Endothelial cell (in vitro differentiated cells): ENCODE data around the gene MAPKAP1. TPM values are rescaled to one million over a fixed set of nuclear protein-coding genes. Genes with fewer than 3 reads are reported as not detected.

ENCODE experiments used
- DNase-seq: peaks from one replicate; pipeline ENCODE4 v3.0.0; 2021; ENCODE audit warnings: low spot score
- H3K27ac Mint-ChIP-seq: one replicate; pipeline ENCODE4 v1.8.0; 2021; ENCODE audit warnings: mixed read lengths, inconsistent platforms; ENCODE audit not compliant: unreplicated experiment
- H3K27me3 Mint-ChIP-seq: one replicate; pipeline ENCODE4 v1.8.0; 2021; ENCODE audit warnings: mild to moderate bottlenecking, moderate library complexity, mixed read lengths, inconsistent platforms; ENCODE audit not compliant: unreplicated experiment
- H3K36me3 Mint-ChIP-seq: one replicate; pipeline ENCODE4 v1.8.0; 2021; ENCODE audit warnings: mild to moderate bottlenecking, low read depth, mixed read lengths, inconsistent platforms; ENCODE audit not compliant: unreplicated experiment
- H3K4me1 Mint-ChIP-seq: one replicate; pipeline ENCODE4 v1.8.0; 2021; ENCODE audit warnings: mild to moderate bottlenecking, mixed read lengths, inconsistent platforms; ENCODE audit not compliant: unreplicated experiment
- H3K4me3 Mint-ChIP-seq: one replicate; pipeline ENCODE4 v1.8.0; 2021; ENCODE audit warnings: mild to moderate bottlenecking, mixed read lengths, inconsistent platforms; ENCODE audit not compliant: unreplicated experiment
- H3K9me3 Mint-ChIP-seq: one replicate; pipeline ENCODE4 v1.8.0; 2021; ENCODE audit warnings: mixed read lengths, inconsistent platforms; ENCODE audit not compliant: unreplicated experiment
- total RNA-seq: library from RNA; stranded (reverse); fragmentation: NEBNext Ultra II Directional; extraction: Animal tissue kit (Norgen Biotek cat#: 25700); gene quantifications from one replicate; pipeline ENCODE4 v1.2.1, GENCODE V29; 2021; ENCODE audit not compliant: unreplicated experiment
- TF ChIP-seq, protein P1 (sequence below): fragments of 200-600 bp; sonication (generic); IDR thresholded peaks from one replicate; pipeline ENCODE4 v1.5.0; 2021; ENCODE audit warnings: antibody characterized with exemption; ENCODE audit not compliant: unreplicated experiment

The MAPKAP1 gene
- total RNA-seq, 1 donor from 2014 or later = 74.6 TPM

DNA sequence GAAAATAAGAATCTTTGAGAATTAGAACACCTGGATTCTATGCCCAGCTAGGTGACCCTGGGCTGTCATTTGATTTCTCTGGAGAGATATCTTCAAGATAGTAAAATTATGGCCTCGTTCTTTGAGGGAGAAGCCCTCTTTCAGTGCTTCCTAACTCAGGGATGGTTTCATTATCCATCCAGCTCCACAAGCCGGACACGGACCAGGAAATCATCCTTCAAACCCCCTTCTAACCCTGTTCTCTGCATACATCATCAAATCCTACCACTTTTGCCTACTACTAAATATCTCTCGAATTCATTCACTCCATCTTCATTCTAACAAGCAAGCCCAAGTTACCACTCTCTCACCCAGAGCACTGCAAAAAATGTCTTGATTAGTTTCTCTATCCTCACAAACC lies 57.2 kb downstream of the MAPKAP1 start:
- TF ChIP-seq, protein P1, sequence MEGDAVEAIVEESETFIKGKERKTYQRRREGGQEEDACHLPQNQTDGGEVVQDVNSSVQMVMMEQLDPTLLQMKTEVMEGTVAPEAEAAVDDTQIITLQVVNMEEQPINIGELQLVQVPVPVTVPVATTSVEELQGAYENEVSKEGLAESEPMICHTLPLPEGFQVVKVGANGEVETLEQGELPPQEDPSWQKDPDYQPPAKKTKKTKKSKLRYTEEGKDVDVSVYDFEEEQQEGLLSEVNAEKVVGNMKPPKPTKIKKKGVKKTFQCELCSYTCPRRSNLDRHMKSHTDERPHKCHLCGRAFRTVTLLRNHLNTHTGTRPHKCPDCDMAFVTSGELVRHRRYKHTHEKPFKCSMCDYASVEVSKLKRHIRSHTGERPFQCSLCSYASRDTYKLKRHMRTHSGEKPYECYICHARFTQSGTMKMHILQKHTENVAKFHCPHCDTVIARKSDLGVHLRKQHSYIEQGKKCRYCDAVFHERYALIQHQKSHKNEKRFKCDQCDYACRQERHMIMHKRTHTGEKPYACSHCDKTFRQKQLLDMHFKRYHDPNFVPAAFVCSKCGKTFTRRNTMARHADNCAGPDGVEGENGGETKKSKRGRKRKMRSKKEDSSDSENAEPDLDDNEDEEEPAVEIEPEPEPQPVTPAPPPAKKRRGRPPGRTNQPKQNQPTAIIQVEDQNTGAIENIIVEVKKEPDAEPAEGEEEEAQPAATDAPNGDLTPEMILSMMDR = no peak
- Mint-ChIP-seq H3K9me3 (no peaks in the 10 kb centered on the region), H3K4me3 (no peak overlapping the region), H3K27me3 (peaks cover 2% of the 10 kb centered on the region), H3K4me1 (peaks cover 35% of the 10 kb centered on the region), H3K36me3 (no peaks in the 10 kb centered on the region), H3K27ac (peak overlapping the region; percentile 65)
- no peak for DNase-seq

DNA sequence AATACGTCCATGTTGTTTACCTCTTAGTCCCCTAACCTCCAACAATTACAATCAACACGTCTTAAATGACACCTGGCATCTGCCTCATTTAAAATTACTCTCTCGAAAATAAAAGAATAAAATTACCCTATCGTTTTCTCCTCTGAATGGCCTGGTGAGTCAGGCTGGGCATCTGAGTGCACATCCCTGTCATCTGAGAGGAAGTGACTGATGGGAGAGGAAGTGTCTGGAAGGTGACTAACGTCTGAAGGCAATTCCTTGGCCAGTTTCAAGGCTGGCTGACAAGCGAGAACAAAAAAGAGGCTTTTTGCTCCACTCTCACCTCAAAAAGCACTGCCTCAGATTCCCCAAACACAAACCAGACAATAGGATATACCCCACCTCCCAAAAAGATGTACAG lies 57.7 kb downstream of the MAPKAP1 start:
- H3K4me3 Mint-ChIP-seq = no peak overlapping the region
- peak overlapping the region; percentile 61 for H3K27ac Mint-ChIP-seq
- H3K36me3 Mint-ChIP-seq = no peaks in the 10 kb centered on the region
- H3K4me1 Mint-ChIP-seq = peaks cover 32% of the 10 kb centered on the region
- no peaks in the 10 kb centered on the region for H3K9me3 Mint-ChIP-seq
- peaks cover 2% of the 10 kb centered on the region for H3K27me3 Mint-ChIP-seq
- TF ChIP-seq, protein P1 = no peak
- no peak for DNase-seq

DNA sequence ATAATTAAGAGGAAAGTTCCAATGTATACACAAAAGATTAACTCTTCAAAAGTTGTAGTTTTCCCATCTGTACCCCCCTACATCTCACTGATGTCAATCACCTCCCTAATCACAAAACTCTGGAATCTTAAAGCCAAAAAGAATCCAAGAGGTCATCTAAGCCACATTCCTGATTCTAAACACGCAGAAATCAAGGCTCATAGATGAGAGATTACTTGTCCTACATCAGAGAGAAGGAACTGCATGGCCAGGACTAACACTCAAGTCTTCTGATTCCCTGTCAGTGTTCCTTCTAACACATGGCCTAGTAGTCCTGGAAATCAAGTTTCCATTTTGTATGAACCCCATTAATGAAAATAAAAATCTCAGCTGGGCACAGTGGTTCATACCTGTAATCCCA lies 58.7 kb downstream of the MAPKAP1 start:
- H3K9me3 Mint-ChIP-seq = no peaks in the 10 kb centered on the region
- H3K4me3 Mint-ChIP-seq = no peak overlapping the region
- TF ChIP-seq, protein P1 = no peak
- no peak overlapping the region for H3K27ac Mint-ChIP-seq
- H3K4me1 Mint-ChIP-seq = peaks cover 26% of the 10 kb centered on the region
- DNase-seq = no peak
- peaks cover 2% of the 10 kb centered on the region for H3K27me3 Mint-ChIP-seq
- H3K36me3 Mint-ChIP-seq = no peaks in the 10 kb centered on the region

DNA sequence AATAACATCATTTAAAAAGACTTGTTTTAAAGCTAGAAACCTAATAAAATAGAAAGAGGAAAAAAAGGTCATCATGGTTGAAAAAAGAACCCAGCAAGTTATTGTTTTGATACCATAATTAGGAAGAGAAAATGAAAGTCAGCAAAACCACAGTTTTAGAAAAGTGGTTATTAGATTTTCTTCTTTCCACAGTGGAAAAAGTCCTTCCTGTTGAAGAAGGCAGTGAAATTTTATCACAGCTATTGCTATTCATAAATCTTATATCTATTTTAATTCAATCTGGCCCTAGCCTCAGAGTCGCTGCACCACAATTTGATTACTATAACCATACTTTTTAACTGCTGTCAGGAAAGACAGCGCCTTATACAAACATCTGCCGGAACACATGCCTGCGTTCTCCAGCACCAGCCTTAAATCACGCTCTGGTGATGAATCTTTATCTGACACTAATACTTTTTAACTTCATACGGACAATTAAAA lies 60.3 kb downstream of the MAPKAP1 start:
- DNase-seq = no peak
- Mint-ChIP-seq H3K4me3 (no peak overlapping the region), H3K4me1 (peaks cover 19% of the 10 kb centered on the region)

DNA sequence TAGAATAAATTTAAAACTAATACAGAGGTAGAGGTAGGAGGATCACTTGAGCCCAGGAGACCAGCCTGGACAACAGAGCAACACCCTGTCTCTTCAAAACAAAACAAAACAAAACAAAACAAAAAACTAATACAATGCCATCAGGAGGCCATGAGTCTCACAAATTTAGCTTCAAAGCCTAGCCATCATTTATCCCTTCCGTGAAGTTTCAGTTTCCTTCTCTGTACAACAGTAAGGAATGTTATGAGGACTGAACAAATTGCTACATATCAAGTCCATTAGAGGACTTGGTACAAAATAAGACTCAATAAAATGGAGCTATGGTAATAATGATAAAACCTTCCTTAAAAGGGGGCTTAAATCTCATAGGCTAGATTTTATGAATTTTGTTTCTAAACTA lies 60.8 kb downstream of the MAPKAP1 start:
- TF ChIP-seq, protein P1 = no peak
- H3K4me3 Mint-ChIP-seq = no peak overlapping the region
- peaks cover 19% of the 10 kb centered on the region for H3K4me1 Mint-ChIP-seq
- no peaks in the 10 kb centered on the region for H3K9me3 Mint-ChIP-seq
- H3K27me3 Mint-ChIP-seq = peaks cover 2% of the 10 kb centered on the region
- no peak overlapping the region for H3K27ac Mint-ChIP-seq
- H3K36me3 Mint-ChIP-seq = no peaks in the 10 kb centered on the region
- no peak for DNase-seq

More for the DNA sequence above, 60.3 kb downstream of the MAPKAP1 start:
- H3K27me3 Mint-ChIP-seq = peaks cover 2% of the 10 kb centered on the region
- H3K9me3 Mint-ChIP-seq = no peaks in the 10 kb centered on the region
- TF ChIP-seq, protein P1 = no peak
- H3K27ac Mint-ChIP-seq = no peak overlapping the region
- no peaks in the 10 kb centered on the region for H3K36me3 Mint-ChIP-seq
